OCI-LY7 (cell line): ENCODE data around the gene LDAH.

Experiments
- CTCF ChIP-seq: fragments of 200-600 bp; sonication (generic); conservative IDR thresholded peaks from 2 replicates; pipeline ENCODE4 v1.5.1; 2014; ENCODE audit warnings: mild to moderate bottlenecking, antibody characterized with exemption, low read length, moderate library complexity, mixed read lengths
- EZH2phosphoT487 ChIP-seq: fragments of 200-600 bp; sonication (generic); IDR thresholded peaks from 2 replicates; pipeline ENCODE4 v1.6.1; 2018; ENCODE audit warnings: low read depth, borderline replicate concordance, mild to moderate bottlenecking, mixed run types, antibody characterized with exemption, low read length, moderate library complexity, mixed read lengths

GRCh38 chr2:20647738-20648137, 175.2 kb downstream of the LDAH start:
- no peak for TF ChIP-seq CTCF
- TF ChIP-seq EZH2phosphoT487 = no peak
